Germinal center (tissue), 1 donor: ENCODE data around the gene MT1E.
"Not testable (repeated sequence)": the region's sequence is repeated elsewhere in the genome, so short reads cannot be mapped to it uniquely, and the experiment has no call there.

Experiments
- DNase-seq: peaks from one replicate; pipeline ENCODE4 v3.0.0; 2012; ENCODE audit warnings: mixed read lengths, low spot score

The MT1E gene

DNA sequence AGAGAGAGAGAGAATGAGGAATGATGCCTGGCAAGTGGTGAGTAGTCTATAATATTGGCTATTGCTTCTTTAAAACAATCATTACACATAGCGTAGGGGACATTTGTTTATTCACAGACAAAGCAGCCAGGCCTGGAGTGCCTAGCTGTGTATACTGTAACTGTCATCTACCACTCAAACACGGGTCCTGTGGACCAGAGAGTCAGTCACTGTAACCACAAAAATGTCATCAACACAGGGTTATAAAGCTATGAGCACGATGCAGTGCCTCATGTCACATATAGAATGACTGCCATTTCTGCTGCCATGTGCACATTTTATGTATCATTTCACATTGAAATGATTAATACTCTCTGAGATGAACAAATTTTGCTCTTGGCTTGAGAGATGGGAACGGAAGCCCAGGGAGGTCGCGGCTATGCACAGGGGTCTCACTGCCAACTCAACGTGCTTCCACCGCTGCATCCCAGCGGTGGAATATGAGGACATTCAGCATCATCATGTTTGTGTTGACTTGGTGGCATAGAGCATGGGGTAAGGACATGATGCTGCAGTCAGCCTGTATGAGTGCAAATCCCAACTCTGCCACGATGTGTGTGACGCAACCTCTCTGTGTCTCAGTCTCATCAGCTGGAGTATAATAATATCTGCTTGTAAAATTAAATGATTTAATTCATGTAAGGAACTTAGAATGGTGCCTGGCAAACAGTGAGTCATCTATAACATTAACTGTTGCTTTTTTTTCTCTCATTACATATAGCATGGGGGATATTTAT is 47.4 kb downstream of the MT1E start:
- no peak for DNase-seq

- no peak for DNase-seq
Observed at GRCh38 chr16:56673921-56674320, 48.3 kb downstream of the MT1E start.

DNA sequence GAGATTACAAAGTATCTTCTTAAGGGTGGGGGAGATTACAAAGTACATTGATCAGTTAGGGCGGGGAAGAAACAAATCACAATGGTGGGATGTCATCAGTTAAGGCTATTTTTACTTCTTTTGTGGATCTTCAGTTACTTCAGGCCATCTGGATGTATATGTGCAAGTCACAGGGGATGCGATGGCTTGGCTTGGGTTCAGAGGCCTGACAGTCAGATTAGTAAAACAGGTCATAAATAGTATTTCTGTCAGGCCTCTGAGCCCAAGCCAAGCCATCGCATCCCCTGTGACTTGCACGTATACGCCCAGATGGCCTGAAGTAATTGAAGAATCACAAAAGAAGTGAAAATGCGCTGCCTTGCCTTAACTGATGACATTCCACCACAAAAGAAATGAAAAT is 49.0 kb downstream of the MT1E start:
- not testable (repeated sequence) for DNase-seq

- DNase-seq: no peak
Observed at GRCh38 chr16:56675685-56676210, 50.2 kb downstream of the MT1E start.
